ENCODE measurements around the gene METRN. TPM values are rescaled to one million over a fixed set of nuclear protein-coding genes. Genes with fewer than 3 reads are reported as not detected.

The METRN gene
- total and polyA plus RNA-seq, 4 experiments from 2014 or later: 6.9 to 18.8 (median 8.0) TPM

GRCh38 chr16:760065-760464 lies 45.1 kb downstream of the METRN start:
- Histone ChIP-seq H3K27ac (ENCODE audit: low read depth, low read length) (no peak overlapping the region), H3K36me3 (ENCODE audit: insufficient read depth, low read length) (no peaks in the 10 kb centered on the region), H3K27me3 (ENCODE audit: insufficient read depth, low read length) (no peaks in the 10 kb centered on the region), H3K4me3 (ENCODE audit: low read length in 2 of 2) (no peak overlapping the region), H3K4me1 (ENCODE audit: insufficient read depth, low read length) (no peaks in the 10 kb centered on the region), H3K9me3 (ENCODE audit: control insufficient read depth in 1 of 2, low read length in 2 of 2) (no peaks in the 10 kb centered on the region)
- Mint-ChIP-seq H3K27ac (no peak overlapping the region), H3K4me1 (no peaks in the 10 kb centered on the region), H3K4me3 (no peak overlapping the region), H3K36me3 (peaks cover 0 to 3% of the 10 kb centered on the region in 2 donors), H3K9me3 (peaks cover 0 to 5% (median under 1%) of the 10 kb centered on the region in 8 donors), H3K27me3 (peaks cover 6 to 7% of the 10 kb centered on the region in 2 donors)
- intact Hi-C loops (cut with micrococcal nuclease): no loop called here
- POLR2A ChIA-PET (ENCODE audit: partially characterized antibody): no interaction called here
- CTCF ChIA-PET (ENCODE audit: partially characterized antibody): interaction anchor here (0.6 kb wide), 1 partner anchor 46 kb away, joined by 3 read pairs; no protein-coding TSS in a partner anchor
- no peak for DNase-seq

GRCh38 chr16:760545-761343 lies 45.8 kb downstream of the METRN start, which contains the start of gene MSLN:
Gene MSLN, plus strand, starts transcription at chr16:760734. Its CDS starts 1,947 bp downstream, at chr16:762681.
- Mint-ChIP-seq H3K36me3 (peaks cover 0 to 3% of the 10 kb centered on the region in 2 donors), H3K4me1 (no peaks in the 10 kb centered on the region), H3K27me3 (peaks cover 6 to 7% of the 10 kb centered on the region in 2 donors), H3K27ac (no peak within 1 kb of the TSS), H3K4me3 (no peak within 1 kb of the TSS), H3K9me3 (peaks cover 0 to 5% (median under 1%) of the 10 kb centered on the region in 8 donors)
- Histone ChIP-seq H3K4me3 (ENCODE audit: low read length in 2 of 2) (no peak within 1 kb of the TSS), H3K27me3 (ENCODE audit: insufficient read depth, low read length) (no peaks in the 10 kb centered on the region), H3K27ac (ENCODE audit: low read depth, low read length) (no peak within 1 kb of the TSS), H3K9me3 (ENCODE audit: control insufficient read depth in 1 of 2, low read length in 2 of 2) (no peaks in the 10 kb centered on the region), H3K4me1 (ENCODE audit: insufficient read depth, low read length) (no peaks in the 10 kb centered on the region), H3K36me3 (ENCODE audit: insufficient read depth, low read length) (no peaks in the 10 kb centered on the region)
- DNase-seq: no peak
- intact Hi-C loops (cut with micrococcal nuclease): no loop called here
- ChIA-PET CTCF (ENCODE audit: partially characterized antibody) (no interaction called here), POLR2A (ENCODE audit: partially characterized antibody) (no interaction called here)

- Histone ChIP-seq H3K4me1 (ENCODE audit: insufficient read depth, low read length) (no peaks in the 10 kb centered on the region), H3K36me3 (ENCODE audit: insufficient read depth, low read length) (no peaks in the 10 kb centered on the region), H3K9me3 (ENCODE audit: control insufficient read depth in 1 of 2, low read length in 2 of 2) (no peaks in the 10 kb centered on the region), H3K27me3 (ENCODE audit: insufficient read depth, low read length) (no peaks in the 10 kb centered on the region), H3K27ac (ENCODE audit: low read depth, low read length) (no peak overlapping the region), H3K4me3 (ENCODE audit: low read length in 2 of 2) (no peak overlapping the region)
- ChIA-PET CTCF (ENCODE audit: partially characterized antibody) (no interaction called here), POLR2A (ENCODE audit: partially characterized antibody) (no interaction called here)
- H3K4me1 Mint-ChIP-seq: no peaks in the 10 kb centered on the region
- H3K36me3 Mint-ChIP-seq: no peaks in the 10 kb centered on the region
- no peak for DNase-seq
- H3K4me3 Mint-ChIP-seq: no peak overlapping the region
- peaks cover 0 to 2% (median 0%) of the 10 kb centered on the region in 8 donors for H3K9me3 Mint-ChIP-seq
- peaks cover 3 to 5% of the 10 kb centered on the region in 2 donors for H3K27me3 Mint-ChIP-seq
- no peak overlapping the region for H3K27ac Mint-ChIP-seq
- intact Hi-C loops (cut with micrococcal nuclease): no loop called here
Observed at GRCh38 chr16:761625-762513, 47.0 kb downstream of the METRN start.

- H3K9me3 Mint-ChIP-seq: no peaks in the 10 kb centered on the region
- Histone ChIP-seq H3K36me3 (ENCODE audit: insufficient read depth, low read length) (no peaks in the 10 kb centered on the region), H3K4me1 (ENCODE audit: insufficient read depth, low read length) (no peaks in the 10 kb centered on the region), H3K9me3 (ENCODE audit: control insufficient read depth in 1 of 2, low read length in 2 of 2) (no peaks in the 10 kb centered on the region), H3K27ac (ENCODE audit: low read depth, low read length) (no peak overlapping the region), H3K27me3 (ENCODE audit: insufficient read depth, low read length) (no peaks in the 10 kb centered on the region), H3K4me3 (ENCODE audit: low read length in 2 of 2) (no peak overlapping the region)
- H3K4me3 Mint-ChIP-seq: no peak overlapping the region
- no peak overlapping the region for H3K27ac Mint-ChIP-seq
- intact Hi-C loops (cut with micrococcal nuclease): no loop called here
- ChIA-PET CTCF (ENCODE audit: partially characterized antibody) (no interaction called here), POLR2A (ENCODE audit: partially characterized antibody) (no interaction called here)
- no peaks in the 10 kb centered on the region for H3K4me1 Mint-ChIP-seq
- H3K36me3 Mint-ChIP-seq: no peaks in the 10 kb centered on the region
- no peak for DNase-seq
- H3K27me3 Mint-ChIP-seq: peaks cover under 1 to 1% of the 10 kb centered on the region in 2 donors
Observed at GRCh38 chr16:762595-763268, 47.8 kb downstream of the METRN start.

GRCh38 chr16:763369-764183 lies 48.7 kb downstream of the METRN start:
- H3K4me1 ChIP-seq (ENCODE audit: insufficient read depth, low read length): no peaks in the 10 kb centered on the region
- intact Hi-C loops (cut with micrococcal nuclease): no loop called here
- DNase-seq: no peak
- ChIA-PET POLR2A (ENCODE audit: partially characterized antibody) (no interaction called here), CTCF (ENCODE audit: partially characterized antibody) (no interaction called here)
- Mint-ChIP-seq H3K4me1 (no peaks in the 10 kb centered on the region), H3K4me3 (no peak overlapping the region), H3K9me3 (no peaks in the 10 kb centered on the region), H3K27ac (no peak overlapping the region), H3K27me3 (peaks cover 0 to 1% of the 10 kb centered on the region in 2 donors), H3K36me3 (no peaks in the 10 kb centered on the region)
- no peaks in the 10 kb centered on the region for H3K27me3 ChIP-seq (ENCODE audit: insufficient read depth, low read length)
- H3K27ac ChIP-seq (ENCODE audit: low read depth, low read length): no peak overlapping the region
- H3K9me3 ChIP-seq (ENCODE audit: control insufficient read depth in 1 of 2, low read length in 2 of 2): no peaks in the 10 kb centered on the region
- no peaks in the 10 kb centered on the region for H3K36me3 ChIP-seq (ENCODE audit: insufficient read depth, low read length)
- no peak overlapping the region for H3K4me3 ChIP-seq (ENCODE audit: low read length in 2 of 2)

DNA sequence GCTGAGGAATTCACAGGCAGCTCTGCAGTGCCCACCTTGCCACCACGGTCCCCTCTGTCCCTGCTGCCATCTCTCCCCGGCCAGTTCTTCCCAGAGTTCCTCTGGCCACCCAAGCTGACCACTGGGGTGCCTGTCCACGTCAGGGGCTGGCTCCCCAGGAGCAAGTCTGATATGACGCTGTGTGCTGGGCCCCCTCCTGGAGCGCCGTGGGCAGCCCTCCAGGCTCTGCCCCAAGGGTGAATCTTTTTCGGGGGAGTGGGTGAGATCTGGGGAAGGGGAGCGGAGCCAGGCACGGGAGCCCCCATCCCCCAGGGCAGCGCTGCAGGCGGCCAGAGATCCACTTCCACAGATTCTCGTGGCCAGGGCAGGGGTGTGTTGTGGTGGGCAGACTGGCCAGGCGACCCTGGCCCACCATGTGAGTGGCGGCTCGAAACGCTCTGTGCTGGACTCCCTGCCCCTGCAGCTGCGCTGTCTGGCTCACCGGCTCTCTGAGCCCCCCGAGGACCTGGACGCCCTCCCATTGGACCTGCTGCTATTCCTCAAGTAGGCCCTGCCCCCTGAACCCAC lies 49.3 kb downstream of the METRN start:
- POLR2A ChIA-PET (ENCODE audit: partially characterized antibody): no interaction called here
- Mint-ChIP-seq H3K4me1 (no peaks in the 10 kb centered on the region), H3K9me3 (no peaks in the 10 kb centered on the region), H3K4me3 (no peak overlapping the region), H3K27ac (peak overlapping the region in 1 of 7 donors; percentile 79), H3K36me3 (no peaks in the 10 kb centered on the region), H3K27me3 (peaks cover 0 to 1% of the 10 kb centered on the region in 2 donors)
- Histone ChIP-seq H3K9me3 (ENCODE audit: control insufficient read depth in 1 of 2, low read length in 2 of 2) (no peaks in the 10 kb centered on the region), H3K4me3 (ENCODE audit: low read length in 2 of 2) (no peak overlapping the region), H3K36me3 (ENCODE audit: insufficient read depth, low read length) (no peaks in the 10 kb centered on the region), H3K27ac (ENCODE audit: low read depth, low read length) (no peak overlapping the region), H3K27me3 (ENCODE audit: insufficient read depth, low read length) (no peaks in the 10 kb centered on the region), H3K4me1 (ENCODE audit: insufficient read depth, low read length) (no peaks in the 10 kb centered on the region)
- DNase-seq: no peak
- CTCF ChIA-PET (ENCODE audit: partially characterized antibody): no interaction called here
- intact Hi-C loops (cut with micrococcal nuclease): no loop called here
